Upper lobe of right lung (tissue), 1 donor: ENCODE measurements around the gene FAM13B. TPM values are rescaled to one million over a fixed set of nuclear protein-coding genes. Genes with fewer than 3 reads are reported as not detected.

Experiments
- ATAC-seq: fragments of 200-7000 bp; cut with Tn5 transposase; one replicate; pipeline ENCODE4 v1.9.1; 2020; ENCODE audit warnings: mild to moderate bottlenecking, moderate library complexity
- DNase-seq: peaks from one replicate; pipeline ENCODE4 v3.0.0-alpha.2; 2020
- H3K27ac ChIP-seq: fragments of 200-600 bp; one replicate; pipeline ENCODE4 v1.8.0; 2022
- H3K27me3 ChIP-seq: fragments of 200-600 bp; one replicate; pipeline ENCODE4 v1.8.0; 2022; ENCODE audit warnings: mild to moderate bottlenecking
- H3K36me3 ChIP-seq: fragments of 200-600 bp; one replicate; pipeline ENCODE4 v1.8.0; 2022
- H3K4me1 ChIP-seq: fragments of 200-600 bp; one replicate; pipeline ENCODE4 v1.8.0; 2022
- H3K4me3 ChIP-seq: fragments of 200-600 bp; one replicate; pipeline ENCODE4 v1.8.0; 2022; ENCODE audit warnings: mild to moderate bottlenecking
- H3K9me3 ChIP-seq: fragments of 200-600 bp; one replicate; pipeline ENCODE4 v1.8.0; 2022
- intact Hi-C: fragments of 100-400 bp; cut with DNase I; formaldehyde crosslinking; loops from one replicate; pipeline ENCODE4 v1.11.0; 2022
- total RNA-seq: library from RNA; stranded (reverse); fragmentation: NEBNext Ultra II Directional; extraction: Animal tissue kit (Norgen Biotek cat#: 25700); gene quantifications from one replicate; pipeline ENCODE4 v1.2.1, GENCODE V29; 2021
- TF ChIP-seq, protein P1 (sequence below): fragments of 200-600 bp; IDR thresholded peaks from one replicate; pipeline ENCODE4 v1.8.0; 2022; ENCODE audit warnings: antibody characterized with exemption
- donor health status: DM: no; HTN: yes; CAD: no; lungs with severe emphysema.

The FAM13B gene
- total RNA-seq, 1 donor from 2014 or later = 42.4 TPM

DNA sequence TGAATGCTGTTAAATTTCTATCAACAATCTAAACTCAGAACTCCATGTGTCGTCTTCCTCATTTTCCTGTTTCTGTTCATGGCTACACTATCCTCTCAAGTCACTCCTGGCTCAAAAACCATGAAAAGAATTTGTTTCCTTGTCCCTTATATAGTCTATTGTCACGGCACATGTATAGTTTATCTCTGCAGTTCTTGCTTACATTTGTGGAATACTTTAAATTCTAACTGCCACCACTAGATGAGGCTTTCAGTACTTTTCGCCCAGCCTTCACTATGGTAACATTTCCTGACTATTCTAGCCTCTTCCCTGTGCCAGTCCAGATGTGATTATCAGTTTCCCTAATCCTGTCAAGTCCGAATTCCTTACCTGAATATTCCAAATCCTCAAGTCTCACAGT, 109.0 kb downstream of the FAM13B start:
- DNase-seq = no peak
- no peaks in the 10 kb centered on the region for H3K27me3 ChIP-seq
- TF ChIP-seq, protein P1, sequence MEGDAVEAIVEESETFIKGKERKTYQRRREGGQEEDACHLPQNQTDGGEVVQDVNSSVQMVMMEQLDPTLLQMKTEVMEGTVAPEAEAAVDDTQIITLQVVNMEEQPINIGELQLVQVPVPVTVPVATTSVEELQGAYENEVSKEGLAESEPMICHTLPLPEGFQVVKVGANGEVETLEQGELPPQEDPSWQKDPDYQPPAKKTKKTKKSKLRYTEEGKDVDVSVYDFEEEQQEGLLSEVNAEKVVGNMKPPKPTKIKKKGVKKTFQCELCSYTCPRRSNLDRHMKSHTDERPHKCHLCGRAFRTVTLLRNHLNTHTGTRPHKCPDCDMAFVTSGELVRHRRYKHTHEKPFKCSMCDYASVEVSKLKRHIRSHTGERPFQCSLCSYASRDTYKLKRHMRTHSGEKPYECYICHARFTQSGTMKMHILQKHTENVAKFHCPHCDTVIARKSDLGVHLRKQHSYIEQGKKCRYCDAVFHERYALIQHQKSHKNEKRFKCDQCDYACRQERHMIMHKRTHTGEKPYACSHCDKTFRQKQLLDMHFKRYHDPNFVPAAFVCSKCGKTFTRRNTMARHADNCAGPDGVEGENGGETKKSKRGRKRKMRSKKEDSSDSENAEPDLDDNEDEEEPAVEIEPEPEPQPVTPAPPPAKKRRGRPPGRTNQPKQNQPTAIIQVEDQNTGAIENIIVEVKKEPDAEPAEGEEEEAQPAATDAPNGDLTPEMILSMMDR = no peak
- no peaks in the 10 kb centered on the region for H3K4me1 ChIP-seq
- no peak for ATAC-seq
- no peak overlapping the region for H3K27ac ChIP-seq
- no peaks in the 10 kb centered on the region for H3K36me3 ChIP-seq
- no peaks in the 10 kb centered on the region for H3K9me3 ChIP-seq
- H3K4me3 ChIP-seq = no peak overlapping the region
- intact Hi-C loops = no loop called here

DNA sequence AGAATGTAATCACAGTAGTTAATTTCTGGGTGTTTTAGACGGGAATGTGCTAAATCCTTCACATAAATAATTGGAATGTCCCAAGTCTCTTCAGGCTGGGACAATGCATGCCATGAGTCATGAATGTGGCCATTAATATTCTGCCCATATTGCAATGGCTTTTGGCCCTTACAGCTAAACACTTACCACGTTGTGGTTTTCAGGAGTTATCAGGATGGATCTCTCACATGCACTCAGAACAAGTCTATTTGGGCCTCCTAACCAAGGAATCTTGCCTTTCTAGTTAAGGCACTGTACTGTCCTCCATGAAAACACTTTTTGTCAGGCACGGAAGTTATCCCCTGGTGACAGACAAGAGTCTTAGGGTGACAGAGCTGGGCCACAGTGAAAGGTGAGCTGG, 110.9 kb downstream of the FAM13B start:
- no peak overlapping the region for H3K27ac ChIP-seq
- H3K4me1 ChIP-seq = no peaks in the 10 kb centered on the region
- ATAC-seq (no peak), DNase-seq (no peak)
- H3K36me3 ChIP-seq = no peaks in the 10 kb centered on the region
- H3K27me3 ChIP-seq = no peaks in the 10 kb centered on the region
- TF ChIP-seq, protein P1 = no peak
- intact Hi-C loops = no loop called here
- H3K4me3 ChIP-seq = no peak overlapping the region
- H3K9me3 ChIP-seq = no peaks in the 10 kb centered on the region

DNA sequence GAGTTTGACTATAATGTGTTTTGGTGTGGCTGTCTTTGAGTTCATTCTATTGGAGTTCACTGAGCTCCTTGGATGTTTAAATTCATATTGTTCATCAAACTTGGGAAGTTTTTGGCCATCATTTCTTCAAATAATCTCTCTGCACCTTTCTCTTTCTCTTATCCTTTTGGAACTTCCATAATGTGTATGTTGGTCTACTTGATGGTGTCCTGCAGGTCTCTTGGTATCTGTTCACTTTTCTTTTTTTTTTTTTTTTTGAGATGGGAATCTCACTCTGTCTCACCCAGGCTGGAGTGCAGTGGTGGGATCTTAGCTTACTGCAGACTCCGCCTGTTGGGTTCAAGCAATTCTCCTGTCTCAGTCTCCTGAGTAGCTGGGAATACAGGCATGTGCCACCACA, 116.0 kb downstream of the FAM13B start:
- no peak for ATAC-seq
- intact Hi-C loops = no loop called here

DNA sequence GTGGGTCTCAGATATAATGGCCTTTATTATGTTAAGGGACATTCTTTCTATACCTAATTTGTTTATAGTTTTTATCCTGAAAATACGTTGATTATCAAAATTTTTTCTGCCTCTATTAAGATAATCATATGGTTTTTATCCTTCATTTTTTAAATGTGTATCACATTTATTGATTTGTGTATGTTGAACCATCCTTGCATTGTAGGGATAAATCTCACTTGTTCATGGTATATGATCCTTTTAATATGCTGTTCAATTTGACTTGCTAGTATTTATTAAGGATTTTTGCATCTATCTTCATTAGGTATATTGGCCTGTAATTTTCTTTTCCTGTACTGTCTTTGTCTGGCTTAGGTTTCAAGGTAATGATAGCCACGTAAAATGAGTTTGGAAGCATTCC, 118.1 kb downstream of the FAM13B start:
- H3K4me3 ChIP-seq = no peak overlapping the region
- TF ChIP-seq, protein P1 = no peak
- intact Hi-C loops = no loop called here
- H3K9me3 ChIP-seq = peaks cover 7% of the 10 kb centered on the region
- H3K27me3 ChIP-seq = no peaks in the 10 kb centered on the region
- H3K36me3 ChIP-seq = no peaks in the 10 kb centered on the region
- H3K27ac ChIP-seq = no peak overlapping the region
- ATAC-seq = no peak
- DNase-seq = no peak
- H3K4me1 ChIP-seq = no peaks in the 10 kb centered on the region

More for the DNA sequence above, 116.0 kb downstream of the FAM13B start:
- no peak for DNase-seq
- H3K27me3 ChIP-seq = no peaks in the 10 kb centered on the region
- H3K27ac ChIP-seq = no peak overlapping the region
- TF ChIP-seq, protein P1 = no peak
- H3K9me3 ChIP-seq = peaks cover 7% of the 10 kb centered on the region
- H3K4me1 ChIP-seq = no peaks in the 10 kb centered on the region
- H3K36me3 ChIP-seq = no peaks in the 10 kb centered on the region
- no peak overlapping the region for H3K4me3 ChIP-seq

DNA sequence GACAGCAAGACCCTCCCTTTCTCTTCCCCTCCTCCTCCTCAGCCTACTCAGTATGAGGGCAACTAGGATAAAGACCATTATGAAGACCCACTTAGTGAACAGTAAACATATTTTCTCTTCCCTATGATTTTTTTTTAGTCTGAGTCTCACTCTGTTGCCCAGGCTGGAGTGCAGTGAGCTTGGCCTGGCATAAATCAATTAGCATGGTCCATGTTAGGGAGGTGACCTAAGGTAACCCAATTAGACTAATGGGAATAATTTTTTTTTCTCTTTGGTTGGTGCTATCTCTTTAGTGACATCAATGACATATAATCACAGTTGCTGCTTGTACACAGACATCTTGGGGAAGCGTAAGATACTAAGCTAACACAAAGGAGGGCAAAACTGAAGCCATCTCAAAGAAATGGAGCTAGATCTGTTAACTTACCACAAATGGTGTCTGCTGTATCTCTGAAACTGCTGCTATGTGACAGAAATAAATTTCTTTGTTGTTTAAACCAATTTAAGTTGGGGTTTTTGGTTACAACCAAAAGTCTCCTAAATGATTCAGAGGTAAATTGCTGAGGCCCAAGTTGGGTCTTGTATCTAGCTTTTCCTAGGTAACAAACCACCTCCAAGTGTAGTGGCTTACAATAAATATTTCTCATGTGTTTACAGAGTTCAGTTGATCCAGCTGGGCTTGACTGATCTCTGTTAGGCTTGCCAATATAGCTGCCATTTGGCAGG, 130.3 kb downstream of the FAM13B start:
- H3K27me3 ChIP-seq = no peaks in the 10 kb centered on the region
- H3K4me1 ChIP-seq = no peaks in the 10 kb centered on the region
- no peak overlapping the region for H3K4me3 ChIP-seq
- no peak overlapping the region for H3K27ac ChIP-seq
- intact Hi-C loops = no loop called here
- DNase-seq = no peak
- ATAC-seq = no peak
- no peaks in the 10 kb centered on the region for H3K9me3 ChIP-seq
- TF ChIP-seq, protein P1 = no peak
- no peaks in the 10 kb centered on the region for H3K36me3 ChIP-seq
